OCI-LY3 (cell line): ENCODE data around the gene LENG9.

Experiments used
- CTCF ChIP-seq: fragments of 200-600, 300-600 bp; sonication (generic); IDR thresholded peaks from 2 replicates; pipeline ENCODE4 v1.5.1; 2014; ENCODE audit warnings: antibody characterized with exemption, low read length, low read depth
- EZH2phosphoT487 ChIP-seq: fragments of 200-600 bp; shearing (Covaris generic); IDR thresholded peaks from 2 replicates; pipeline ENCODE4 v1.6.1; 2018; ENCODE audit warnings: antibody characterized with exemption, mixed run types, low read depth

DNA sequence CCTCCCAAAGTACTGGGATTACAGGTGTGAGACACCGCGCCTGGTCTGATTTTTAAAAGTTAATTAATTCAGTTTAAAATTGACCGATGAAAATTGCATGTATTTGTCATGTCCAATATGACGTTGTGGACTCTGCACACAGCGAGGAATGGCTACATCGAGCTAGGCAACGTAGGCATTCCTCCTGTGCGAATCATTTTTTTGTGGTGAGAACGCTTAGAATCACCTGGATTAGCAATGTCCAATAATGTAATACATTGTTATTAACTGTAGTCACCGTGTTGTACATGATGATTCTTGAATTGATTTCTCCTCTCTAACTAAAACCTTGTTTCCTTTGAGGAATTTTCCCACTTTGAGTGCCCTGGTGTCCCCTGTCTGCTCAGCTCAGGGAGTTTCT lies 42.5 kb upstream of the LENG9 start:
- TF ChIP-seq CTCF, result no peak
- no peak for TF ChIP-seq EZH2phosphoT487
